K562 (cell line): ENCODE results near the gene TSPOAP1. TPM values are rescaled to one million over a fixed set of nuclear protein-coding genes. Genes with fewer than 3 reads are reported as not detected.
A peak's percentile ranks its signal among the peaks of the same experiment; 100 is the strongest.

Experiments used
- ARID2 ChIP-seq: fragments of 450-650 bp; IDR thresholded peaks from 2 replicates; pipeline ENCODE4 v1.6.1; 2017; ENCODE audit warnings: antibody characterized with exemption, mild to moderate bottlenecking
- ELF1 ChIP-seq: fragments of 200-800 bp; sonication (Bioruptor generic); IDR thresholded peaks from 2 replicates; pipeline ENCODE4 v1.6.1; 2016; ENCODE audit warnings: missing genetic modification characterization, missing compliant biosample characterization
- FOXM1 ChIP-seq, 2 experiments: fragments of 450-650 bp in 1 of 2; sonication (generic) in 1 of 2; formaldehyde crosslinking in 1 of 2; IDR thresholded peaks; 2 replicates each; pipeline versions ENCODE4 v1.6.1 to v1.9.0; 2017 to 2022; ENCODE audit warnings: low read depth in 2 of 2, mild to moderate bottlenecking in 2 of 2, missing genetic modification reagents in 1 of 2, moderate library complexity in 1 of 2
- HMGN3 ChIP-seq: IDR thresholded peaks from 2 replicates; pipeline ENCODE4 v1.6.1; 2011; ENCODE audit warnings: borderline replicate concordance, low read depth, mild to moderate bottlenecking, mixed read lengths, low read length; ENCODE audit not compliant: insufficient read length; ENCODE audit errors: extremely low read depth
- POU5F1 ChIP-seq: fragments of 150-350 bp; IDR thresholded peaks from 2 replicates; pipeline ENCODE4 v1.6.1; 2014; ENCODE audit warnings: borderline replicate concordance, low read length, low read depth, mild to moderate bottlenecking; ENCODE audit not compliant: partially characterized antibody
- SNRNP70 ChIP-seq: fragments of 200-400 bp; formaldehyde crosslinking; optimal IDR thresholded peaks from 2 replicates; pipeline ENCODE3; 2017; ENCODE audit warnings: low read depth, low read length
- ZNF146 ChIP-seq: IDR thresholded peaks from one replicate; pipeline ENCODE4 v1.6.1; 2018; ENCODE audit warnings: missing compliant biosample characterization; ENCODE audit not compliant: unreplicated experiment
- ZNF274 ChIP-seq: IDR thresholded peaks from 2 replicates; pipeline ENCODE4 v1.6.1; 2011; ENCODE audit warnings: low read depth, mild to moderate bottlenecking, low read length, moderate library complexity, borderline replicate concordance
- ZNF695 ChIP-seq: fragments of 450-650 bp; formaldehyde crosslinking; IDR thresholded peaks from 2 replicates; pipeline ENCODE4 v1.4.0; 2020; ENCODE audit warnings: mild to moderate bottlenecking, moderate library complexity
- ZSCAN29 ChIP-seq: fragments of 450-650 bp; IDR thresholded peaks from 2 replicates; pipeline ENCODE4 v1.6.1; 2017
- polyA plus RNA-seq, 8 experiments: library from polyadenylated mRNA; depleted of rRNA in 4 of 8; stranded (reverse) in 5 of 8; unstranded in 3 of 8; fragments of >200 nt; fragmentation: Nextera tagmentation in 2 of 8; fragmentation: Illumina TruSeq in 1 of 8; extraction: Ambion mirVana in 2 of 8; extraction: Trizol in 1 of 8; gene quantifications; 2 replicates each; pipeline versions ENCODE4 v1.2.1 to v1.2.3, GENCODE V29; 2011 to 2014; ENCODE audit warnings: inconsistent platforms in 1 of 8, missing spikeins in 1 of 8
- total RNA-seq, 7 experiments: library from RNA; depleted of rRNA in 6 of 7; stranded (reverse); fragments of >200 nt in 6 of 7; fragmentation: Illumina TruSeq in 2 of 7; extraction: Trizol in 2 of 7; gene quantifications; 2 replicates each; pipeline versions ENCODE4 v1.2.1 to v1.2.3, GENCODE V29; 2011 to 2021; ENCODE audit warnings: low replicate concordance in 1 of 7
- TF ChIP-seq, protein P1 (sequence below): sonication (generic); formaldehyde crosslinking; IDR thresholded peaks from 2 replicates; pipeline ENCODE4 v1.8.0; 2022; ENCODE audit warnings: mild to moderate bottlenecking, low read depth, missing genetic modification reagents
- TF ChIP-seq, protein P2 (sequence below), 2 experiments: IDR thresholded peaks; 2 replicates each; pipeline ENCODE4 v1.6.1; 2011; ENCODE audit warnings: borderline replicate concordance in 1 of 2, control low read depth in 1 of 2, low read depth in 1 of 2, low read length in 1 of 2, mild to moderate bottlenecking in 1 of 2, mixed read lengths in 1 of 2, moderate library complexity in 1 of 2; ENCODE audit not compliant: insufficient read depth in 1 of 2, insufficient read length in 1 of 2, poor library complexity in 1 of 2, severe bottlenecking in 1 of 2; ENCODE audit errors: extremely low read depth in 1 of 2
- TF ChIP-seq, protein P3 (sequence below): IDR thresholded peaks from 2 replicates; pipeline ENCODE4 v1.6.1; 2014; ENCODE audit warnings: antibody characterized with exemption
- TF ChIP-seq, protein P4 (sequence below): sonication (generic); formaldehyde crosslinking; IDR thresholded peaks from 2 replicates; pipeline ENCODE4 v1.8.1; 2022; ENCODE audit warnings: missing genetic modification reagents
- TF ChIP-seq, protein P5 (sequence below): fragments of 450-650 bp; formaldehyde crosslinking; IDR thresholded peaks from 2 replicates; pipeline ENCODE4 v1.4.0; 2022; ENCODE audit warnings: missing genetic modification characterization
- TF ChIP-seq, protein P6 (sequence below): IDR thresholded peaks from 2 replicates; pipeline ENCODE4 v1.6.1; 2011; ENCODE audit not compliant: insufficient read length; ENCODE audit errors: extremely low read depth

Gene TSPOAP1
- total and polyA plus RNA-seq, 9 of the 15 experiments (the other 6 are each of a cell fraction or from before 2014, with no cell fraction given): 0.87 to 3.9 (median 1.8) TPM; not detected in 2

DNA sequence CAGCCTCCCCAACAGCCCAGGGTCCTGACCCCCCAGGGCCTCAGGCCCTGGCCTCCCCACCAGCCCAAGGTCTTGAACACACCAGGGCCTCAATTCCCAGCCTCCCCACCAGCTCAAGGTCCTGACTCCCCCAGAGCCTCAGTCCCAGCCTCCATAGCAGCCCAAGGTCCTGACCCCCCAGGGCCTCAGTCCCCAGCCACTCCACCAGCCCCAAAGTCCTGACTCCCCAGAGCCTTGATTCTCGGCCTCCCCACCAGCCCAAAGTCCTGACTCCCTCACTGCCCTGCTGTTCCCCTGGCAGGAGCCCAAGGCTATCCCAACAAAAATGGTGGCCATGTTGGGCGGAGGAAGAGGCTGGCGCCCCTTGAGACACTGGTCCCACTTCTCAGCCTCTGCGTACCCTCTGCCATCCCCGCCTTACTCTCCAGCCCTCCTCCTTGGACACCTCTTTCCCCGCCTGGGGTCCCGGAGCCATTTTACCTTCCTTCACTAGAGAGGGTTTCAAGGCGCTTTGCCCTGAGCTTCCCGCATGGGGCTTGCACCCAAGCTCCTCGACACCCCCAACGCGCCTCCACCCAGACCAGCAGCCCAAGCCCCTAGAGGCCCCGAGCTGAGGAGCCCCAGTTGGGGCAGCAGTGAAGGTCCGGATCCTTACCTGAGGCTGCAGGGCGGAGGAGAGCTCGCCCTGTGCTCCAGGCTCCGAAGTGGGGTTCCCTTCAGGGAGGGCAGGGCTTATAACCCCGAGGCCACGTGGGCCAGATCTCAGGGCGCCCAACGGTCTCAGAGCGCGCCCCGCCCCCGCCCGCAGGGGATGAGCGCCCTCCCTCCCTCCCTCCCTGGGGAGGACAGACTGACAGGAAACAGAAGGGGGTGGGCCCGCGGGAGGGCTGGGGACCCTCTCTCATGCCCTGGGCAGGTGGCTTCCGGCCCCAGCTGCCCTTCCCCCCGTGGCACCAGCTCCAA, 3.5 kb upstream of the TSPOAP1 start (continued):
- TF ChIP-seq, protein P1, sequence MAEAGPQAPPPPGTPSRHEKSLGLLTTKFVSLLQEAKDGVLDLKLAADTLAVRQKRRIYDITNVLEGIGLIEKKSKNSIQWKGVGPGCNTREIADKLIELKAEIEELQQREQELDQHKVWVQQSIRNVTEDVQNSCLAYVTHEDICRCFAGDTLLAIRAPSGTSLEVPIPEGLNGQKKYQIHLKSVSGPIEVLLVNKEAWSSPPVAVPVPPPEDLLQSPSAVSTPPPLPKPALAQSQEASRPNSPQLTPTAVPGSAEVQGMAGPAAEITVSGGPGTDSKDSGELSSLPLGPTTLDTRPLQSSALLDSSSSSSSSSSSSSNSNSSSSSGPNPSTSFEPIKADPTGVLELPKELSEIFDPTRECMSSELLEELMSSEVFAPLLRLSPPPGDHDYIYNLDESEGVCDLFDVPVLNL (CRISPR knock-in tag): no peak
- TF ChIP-seq ZNF695 (no peak; the same call in 1 of the 2 replicates), ARID2 (0 out of 2 replicates have a peak, but pooled peaks have one; percentile 50), ELF1 (no peak), ZNF146 (CRISPR knock-in tag) (peak; percentile 4), FOXM1 (IDR thresholded peaks at IDR 0.05; ENCODE audit: low read depth) (0 out of 2 replicates have a peak, but pooled peaks have one; percentile 8), FOXM1 (CRISPR knock-in tag; IDR thresholded peaks at IDR 0.05; ENCODE audit: low read depth) (no peak), ZSCAN29 (peak; percentile 20; the same call in 1 of the 2 replicates), HMGN3 (peak; percentile 31), POU5F1 (no peak), SNRNP70 (peak; percentile 99), ZNF274 (no peak)
- TF ChIP-seq, protein P2, sequence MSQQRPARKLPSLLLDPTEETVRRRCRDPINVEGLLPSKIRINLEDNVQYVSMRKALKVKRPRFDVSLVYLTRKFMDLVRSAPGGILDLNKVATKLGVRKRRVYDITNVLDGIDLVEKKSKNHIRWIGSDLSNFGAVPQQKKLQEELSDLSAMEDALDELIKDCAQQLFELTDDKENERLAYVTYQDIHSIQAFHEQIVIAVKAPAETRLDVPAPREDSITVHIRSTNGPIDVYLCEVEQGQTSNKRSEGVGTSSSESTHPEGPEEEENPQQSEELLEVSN (IDR thresholded peaks at IDR 0.05; ENCODE audit: borderline replicate concordance in 1 of 2, extremely low read depth in 1 of 2, insufficient read depth in 1 of 2, insufficient read length in 1 of 2, low read depth in 1 of 2, low read length in 1 of 2, poor library complexity in 1 of 2, severe bottlenecking in 1 of 2): peak in 1 of 2 experiments; percentile 17
- TF ChIP-seq, protein P3, sequence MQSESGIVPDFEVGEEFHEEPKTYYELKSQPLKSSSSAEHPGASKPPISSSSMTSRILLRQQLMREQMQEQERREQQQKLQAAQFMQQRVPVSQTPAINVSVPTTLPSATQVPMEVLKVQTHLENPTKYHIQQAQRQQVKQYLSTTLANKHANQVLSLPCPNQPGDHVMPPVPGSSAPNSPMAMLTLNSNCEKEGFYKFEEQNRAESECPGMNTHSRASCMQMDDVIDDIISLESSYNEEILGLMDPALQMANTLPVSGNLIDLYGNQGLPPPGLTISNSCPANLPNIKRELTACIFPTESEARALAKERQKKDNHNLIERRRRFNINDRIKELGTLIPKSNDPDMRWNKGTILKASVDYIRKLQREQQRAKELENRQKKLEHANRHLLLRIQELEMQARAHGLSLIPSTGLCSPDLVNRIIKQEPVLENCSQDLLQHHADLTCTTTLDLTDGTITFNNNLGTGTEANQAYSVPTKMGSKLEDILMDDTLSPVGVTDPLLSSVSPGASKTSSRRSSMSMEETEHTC: no peak; the same call in 1 of the 2 replicates
- TF ChIP-seq, protein P4, sequence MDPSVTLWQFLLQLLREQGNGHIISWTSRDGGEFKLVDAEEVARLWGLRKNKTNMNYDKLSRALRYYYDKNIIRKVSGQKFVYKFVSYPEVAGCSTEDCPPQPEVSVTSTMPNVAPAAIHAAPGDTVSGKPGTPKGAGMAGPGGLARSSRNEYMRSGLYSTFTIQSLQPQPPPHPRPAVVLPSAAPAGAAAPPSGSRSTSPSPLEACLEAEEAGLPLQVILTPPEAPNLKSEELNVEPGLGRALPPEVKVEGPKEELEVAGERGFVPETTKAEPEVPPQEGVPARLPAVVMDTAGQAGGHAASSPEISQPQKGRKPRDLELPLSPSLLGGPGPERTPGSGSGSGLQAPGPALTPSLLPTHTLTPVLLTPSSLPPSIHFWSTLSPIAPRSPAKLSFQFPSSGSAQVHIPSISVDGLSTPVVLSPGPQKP (CRISPR knock-in tag): no peak
- TF ChIP-seq, protein P5, sequence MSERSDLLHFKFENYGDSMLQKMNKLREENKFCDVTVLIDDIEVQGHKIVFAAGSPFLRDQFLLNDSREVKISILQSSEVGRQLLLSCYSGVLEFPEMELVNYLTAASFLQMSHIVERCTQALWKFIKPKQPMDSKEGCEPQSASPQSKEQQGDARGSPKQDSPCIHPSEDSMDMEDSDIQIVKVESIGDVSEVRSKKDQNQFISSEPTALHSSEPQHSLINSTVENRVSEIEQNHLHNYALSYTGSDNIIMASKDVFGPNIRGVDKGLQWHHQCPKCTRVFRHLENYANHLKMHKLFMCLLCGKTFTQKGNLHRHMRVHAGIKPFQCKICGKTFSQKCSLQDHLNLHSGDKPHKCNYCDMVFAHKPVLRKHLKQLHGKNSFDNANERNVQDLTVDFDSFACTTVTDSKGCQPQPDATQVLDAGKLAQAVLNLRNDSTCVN: peak; percentile 94
- TF ChIP-seq, protein P6, sequence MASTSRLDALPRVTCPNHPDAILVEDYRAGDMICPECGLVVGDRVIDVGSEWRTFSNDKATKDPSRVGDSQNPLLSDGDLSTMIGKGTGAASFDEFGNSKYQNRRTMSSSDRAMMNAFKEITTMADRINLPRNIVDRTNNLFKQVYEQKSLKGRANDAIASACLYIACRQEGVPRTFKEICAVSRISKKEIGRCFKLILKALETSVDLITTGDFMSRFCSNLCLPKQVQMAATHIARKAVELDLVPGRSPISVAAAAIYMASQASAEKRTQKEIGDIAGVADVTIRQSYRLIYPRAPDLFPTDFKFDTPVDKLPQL: peak; percentile 95
